Caco-2 (cell line): ENCODE results near the gene PRTN3. TPM values are rescaled to one million over a fixed set of nuclear protein-coding genes. Genes with fewer than 3 reads are reported as not detected.

Source experiments
- BruUV-seq: library from RNA; stranded (reverse); fragments of 400-500 nt; replicated peaks from 2 replicates; lab custom pipeline; 2021; lab: Mats Ljungman, UMichigan
- CTCF ChIA-PET: fragments of 300-600 bp; sonication (Branson Sonifier 250); formaldehyde crosslinking; loops from one replicate; lab custom pipeline; 2022; ENCODE audit warnings: antibody characterized with exemption; lab: Charles Lee
- POLR2A ChIA-PET: fragments of 300-600 bp; sonication (Branson Sonifier 250); formaldehyde crosslinking; loops from one replicate; lab custom pipeline; 2022; ENCODE audit warnings: antibody characterized with exemption; lab: Charles Lee
- DNase-seq, 2 experiments: peaks; one replicate each; pipeline versions ENCODE4 v3.0.0 to v3.0.0-alpha.2; 2020 to 2022
- H3K27me3 ChIP-seq: replicated peaks from 2 replicates; pipeline ENCODE4 v1.6.0; 2011; ENCODE audit warnings: low read length; ENCODE audit not compliant: control insufficient read depth, insufficient read depth
- H3K36me3 ChIP-seq: 2 replicates; pipeline ENCODE4 v1.5.1; 2011; ENCODE audit warnings: low read length; ENCODE audit not compliant: control insufficient read depth, insufficient read depth
- H3K4me1 ChIP-seq: fragments of 250-450 bp; sonication (Bioruptor Pico); 2 replicates; pipeline ENCODE4 v1.5.1; 2020; ENCODE audit warnings: mild to moderate bottlenecking
- H3K4me3 ChIP-seq: 2 replicates; pipeline ENCODE4 v1.5.1; 2011; ENCODE audit warnings: low read depth, mild to moderate bottlenecking, control low read depth, low read length
- H3K9me3 ChIP-seq: fragments of 250-450 bp; sonication (Bioruptor Pico); 2 replicates; pipeline ENCODE4 v1.5.1; 2020; ENCODE audit warnings: mild to moderate bottlenecking, moderate library complexity
- H3K27ac Mint-ChIP-seq: one replicate; pipeline ENCODE4 v1.8.0; 2022; ENCODE audit warnings: mixed read lengths; ENCODE audit not compliant: unreplicated experiment
- H3K27me3 Mint-ChIP-seq: one replicate; pipeline ENCODE4 v1.8.0; 2022; ENCODE audit warnings: mixed read lengths; ENCODE audit not compliant: insufficient read depth, unreplicated experiment
- H3K36me3 Mint-ChIP-seq: one replicate; pipeline ENCODE4 v1.8.0; 2022; ENCODE audit warnings: mild to moderate bottlenecking, mixed read lengths; ENCODE audit not compliant: insufficient read depth, unreplicated experiment
- H3K4me1 Mint-ChIP-seq: one replicate; pipeline ENCODE4 v1.8.0; 2022; ENCODE audit warnings: low read depth, mixed read lengths; ENCODE audit not compliant: unreplicated experiment
- H3K4me3 Mint-ChIP-seq: one replicate; pipeline ENCODE4 v1.8.0; 2022; ENCODE audit warnings: mild to moderate bottlenecking, moderate library complexity, mixed read lengths; ENCODE audit not compliant: unreplicated experiment
- H3K9me3 Mint-ChIP-seq: one replicate; pipeline ENCODE4 v1.8.0; 2022; ENCODE audit warnings: mixed read lengths; ENCODE audit not compliant: unreplicated experiment
- CTCF ChIP-seq, 2 experiments: fragments of 200-600 bp in 1 of 2; IDR thresholded peaks; 1 replicate in 1 of 2; 2 replicates in 1 of 2; pipeline versions ENCODE4 v1.5.1 to v1.8.0; 2011 to 2022; ENCODE audit warnings: antibody characterized with exemption in 1 of 2, control low read depth in 1 of 2, inconsistent platforms in 1 of 2, low read depth in 1 of 2, low read length in 1 of 2, mild to moderate bottlenecking in 1 of 2, moderate library complexity in 1 of 2; ENCODE audit not compliant: insufficient read depth in 1 of 2, severe bottlenecking in 1 of 2, unreplicated experiment in 1 of 2
- intact Hi-C: fragments of 100-400 bp; cut with micrococcal nuclease; formaldehyde crosslinking; loops from one replicate; pipeline ENCODE4 v1.10.0; 2022; ENCODE audit not compliant: unreplicated experiment
- total RNA-seq: library from RNA; stranded (reverse); gene quantifications from 2 replicates; pipeline ENCODE4 v1.2.3, GENCODE V29; 2022

Gene PRTN3
- total RNA-seq, 1 experiment from 2014 or later = 0.29 TPM

GRCh38 chr19:801861-802497 is 38.8 kb upstream of the PRTN3 start:
- BruUV-seq = no TSS peak
- no peak for TF ChIP-seq CTCF (IDR thresholded peaks at IDR 0.05; ENCODE audit: insufficient read depth in 1 of 2, low read depth in 1 of 2, low read length in 1 of 2, severe bottlenecking in 1 of 2, unreplicated experiment in 1 of 2)
- no peak for DNase-seq
- H3K36me3 Mint-ChIP-seq = peaks cover 97% of the 10 kb centered on the region
- Histone ChIP-seq H3K4me1 (peaks cover 32% of the 10 kb centered on the region), H3K27me3 (no peaks in the 10 kb centered on the region), H3K4me3 (no peak overlapping the region), H3K9me3 (no peaks in the 10 kb centered on the region), H3K36me3 (peaks cover 16% of the 10 kb centered on the region)
- ChIA-PET CTCF (no interaction called here), POLR2A (no interaction called here)
- H3K27ac Mint-ChIP-seq = peak overlapping the region; percentile 35
- peaks cover 17% of the 10 kb centered on the region for H3K4me1 Mint-ChIP-seq
- no peaks in the 10 kb centered on the region for H3K9me3 Mint-ChIP-seq
- intact Hi-C loops = no loop called here
- peak overlapping the region; percentile 22 for H3K4me3 Mint-ChIP-seq
- H3K27me3 Mint-ChIP-seq = no peaks in the 10 kb centered on the region

- Histone ChIP-seq H3K4me3 (no peak overlapping the region), H3K27me3 (no peaks in the 10 kb centered on the region), H3K9me3 (no peaks in the 10 kb centered on the region), H3K36me3 (peaks cover 19% of the 10 kb centered on the region), H3K4me1 (peaks cover 32% of the 10 kb centered on the region)
- ChIA-PET POLR2A (no interaction called here), CTCF (no interaction called here)
- TF ChIP-seq CTCF (IDR thresholded peaks at IDR 0.05; ENCODE audit: insufficient read depth in 1 of 2, low read depth in 1 of 2, low read length in 1 of 2, severe bottlenecking in 1 of 2, unreplicated experiment in 1 of 2) = no peak
- peaks cover 97% of the 10 kb centered on the region for H3K36me3 Mint-ChIP-seq
- H3K4me3 Mint-ChIP-seq = peak overlapping the region; percentile 37
- H3K4me1 Mint-ChIP-seq = peaks cover 17% of the 10 kb centered on the region
- DNase-seq = no peak
- no TSS peak for BruUV-seq
- no peaks in the 10 kb centered on the region for H3K27me3 Mint-ChIP-seq
- intact Hi-C loops = no loop called here
- H3K9me3 Mint-ChIP-seq = no peaks in the 10 kb centered on the region
- H3K27ac Mint-ChIP-seq = peak overlapping the region; percentile 61
Observed at GRCh38 chr19:802498-803098, 38.2 kb upstream of the PRTN3 start.

- peak overlapping the region; percentile 37 for H3K4me3 Mint-ChIP-seq
- Histone ChIP-seq H3K27me3 (no peaks in the 10 kb centered on the region), H3K36me3 (peaks cover 19% of the 10 kb centered on the region), H3K4me3 (no peak overlapping the region), H3K9me3 (no peaks in the 10 kb centered on the region), H3K4me1 (peaks cover 32% of the 10 kb centered on the region)
- ChIA-PET POLR2A (no interaction called here), CTCF (no interaction called here)
- DNase-seq = no peak
- intact Hi-C loops = no loop called here
- TF ChIP-seq CTCF (IDR thresholded peaks at IDR 0.05; ENCODE audit: insufficient read depth in 1 of 2, low read depth in 1 of 2, low read length in 1 of 2, severe bottlenecking in 1 of 2, unreplicated experiment in 1 of 2) = no peak
- peak overlapping the region; percentile 61 for H3K27ac Mint-ChIP-seq
- BruUV-seq = no TSS peak
- H3K9me3 Mint-ChIP-seq = no peaks in the 10 kb centered on the region
- no peaks in the 10 kb centered on the region for H3K27me3 Mint-ChIP-seq
- peaks cover 17% of the 10 kb centered on the region for H3K4me1 Mint-ChIP-seq
- H3K36me3 Mint-ChIP-seq = peaks cover 97% of the 10 kb centered on the region
Observed at GRCh38 chr19:803099-803561, 37.7 kb upstream of the PRTN3 start.
